Measurements from ENCODE around the gene ABCC11.
"Not testable (repeated sequence)": the region's sequence is repeated elsewhere in the genome, so short reads cannot be mapped to it uniquely, and the experiment has no call there.

ABCC11 gene

GRCh38 chr16:48197294-48197693 lies 50.0 kb downstream of the ABCC11 start:
- DNase-seq: no peak

- DNase-seq: peak; percentile 12 to 24 (median 19)
These were observed 52.3 kb downstream of the ABCC11 start for GRCh38 chr16:48194828-48195556.

GRCh38 chr16:48193846-48194245 lies 53.5 kb downstream of the ABCC11 start:
- no peak for DNase-seq

DNA sequence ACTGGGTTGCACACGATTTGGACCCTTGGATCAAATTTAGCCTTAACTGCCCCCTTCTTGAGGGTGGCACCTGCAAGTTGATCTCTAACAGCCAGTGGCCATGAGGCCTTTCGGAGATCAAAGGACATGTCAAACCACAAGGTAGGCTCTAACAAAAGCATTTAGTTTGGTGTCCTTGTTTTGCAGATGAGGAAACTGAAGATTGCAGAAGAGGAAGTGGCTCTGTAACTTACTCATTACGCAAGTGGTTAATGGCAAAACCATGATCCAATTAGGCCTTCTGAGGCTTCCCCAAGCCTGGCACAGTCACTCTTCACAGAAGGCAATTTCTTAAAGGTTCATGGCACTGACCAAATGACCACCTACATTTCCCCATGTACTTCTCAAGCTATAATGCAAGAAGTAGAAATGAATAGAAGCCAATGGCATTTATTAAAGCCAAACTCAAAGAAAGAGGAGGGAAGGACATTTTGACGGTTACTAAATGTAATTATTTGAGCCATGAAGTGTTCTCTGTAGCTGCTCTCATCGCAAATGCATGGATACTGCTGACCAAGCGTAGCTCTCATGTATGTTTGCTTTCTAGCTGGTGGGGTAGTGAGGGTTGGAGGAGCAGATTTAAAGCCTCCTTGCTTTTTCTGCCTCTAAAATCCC lies 58.8 kb downstream of the ABCC11 start:
- DNase-seq: peak; percentile 79 to 93 (median 93)

DNA sequence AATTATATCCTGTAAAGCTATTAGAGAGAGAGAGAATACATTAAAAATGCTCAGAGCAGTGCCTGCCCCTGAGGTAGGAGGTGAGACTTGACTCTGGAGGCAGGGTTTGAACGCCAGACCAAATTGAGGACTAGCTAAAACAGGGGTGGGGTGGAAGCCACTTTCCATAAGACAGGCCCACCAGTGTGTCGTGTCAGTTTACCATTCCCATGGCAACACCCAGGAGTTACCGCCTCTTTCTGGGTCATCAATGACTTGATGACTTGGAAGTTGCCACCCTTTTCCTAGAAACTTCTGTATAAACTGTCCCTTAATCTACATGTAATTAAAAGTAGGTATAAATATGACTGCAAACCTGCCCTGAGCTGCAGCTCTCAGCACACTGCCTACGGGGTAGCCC lies 59.6 kb downstream of the ABCC11 start:
- peak in 1 of 3 donors; percentile 20 for DNase-seq

GRCh38 chr16:48184681-48185080 lies 62.7 kb downstream of the ABCC11 start:
- no peak for DNase-seq

DNA sequence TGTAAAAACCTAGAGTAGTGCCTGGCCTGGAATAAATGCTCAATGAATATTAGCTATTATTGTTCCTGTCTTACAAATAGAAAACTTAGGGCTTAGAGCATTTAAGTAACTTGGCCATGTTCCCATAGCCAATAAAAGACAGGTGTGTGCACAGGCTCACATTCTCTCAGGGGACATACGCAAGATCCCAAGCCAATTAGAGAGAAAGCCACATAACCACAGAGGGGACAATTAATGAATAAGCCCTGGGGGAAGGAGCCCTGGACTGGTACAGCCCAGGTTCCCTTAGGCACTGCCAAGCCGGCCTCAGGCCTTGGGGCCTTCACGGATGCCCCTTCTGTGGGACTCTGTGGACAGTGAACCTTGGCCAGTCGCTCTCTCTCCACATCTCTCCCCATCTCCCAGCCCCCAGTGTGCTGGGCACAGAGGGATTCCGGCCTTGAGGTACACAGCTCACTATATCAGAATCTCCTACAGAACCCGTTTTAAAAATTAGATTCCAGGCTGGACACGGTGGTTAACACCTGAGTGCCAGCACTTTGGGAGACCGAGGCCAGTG lies 64.3 kb downstream of the ABCC11 start:
- DNase-seq: no peak

DNA sequence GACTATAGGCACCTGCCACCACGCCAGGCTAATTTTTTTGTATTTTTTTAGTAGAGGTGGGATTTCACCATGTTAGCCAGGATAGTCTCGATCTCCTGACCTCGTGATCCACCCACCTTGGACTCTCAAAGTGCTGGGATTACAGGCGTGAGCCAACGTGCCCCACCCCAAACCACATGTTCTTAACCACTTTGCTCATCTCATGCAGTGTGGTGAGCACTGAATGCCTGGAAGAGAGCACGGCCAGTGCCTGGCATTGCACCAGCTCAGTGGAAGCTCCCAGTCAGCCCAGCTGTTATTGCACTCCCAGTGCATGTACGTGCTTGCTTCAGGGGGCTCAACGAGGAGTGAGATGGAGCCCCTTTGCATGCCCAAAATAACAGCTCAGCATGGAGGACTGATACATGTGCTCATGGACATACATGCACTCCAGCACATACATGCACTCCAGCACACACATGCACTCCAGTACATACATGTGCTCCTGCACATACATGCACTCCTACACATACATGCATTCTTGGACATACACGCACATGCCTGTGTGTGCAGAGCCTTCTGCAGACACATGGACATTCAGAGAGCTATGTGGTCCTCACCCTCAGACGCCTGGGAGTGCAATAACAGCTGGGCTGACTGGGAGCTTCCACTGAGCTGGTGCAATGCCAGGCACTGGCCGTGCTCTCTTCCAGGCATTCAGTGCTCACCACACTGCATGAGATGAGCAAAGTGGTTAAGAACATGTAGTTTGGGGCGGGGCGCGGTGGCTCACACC lies 65.4 kb downstream of the ABCC11 start:
- not testable (repeated sequence) for DNase-seq

DNA sequence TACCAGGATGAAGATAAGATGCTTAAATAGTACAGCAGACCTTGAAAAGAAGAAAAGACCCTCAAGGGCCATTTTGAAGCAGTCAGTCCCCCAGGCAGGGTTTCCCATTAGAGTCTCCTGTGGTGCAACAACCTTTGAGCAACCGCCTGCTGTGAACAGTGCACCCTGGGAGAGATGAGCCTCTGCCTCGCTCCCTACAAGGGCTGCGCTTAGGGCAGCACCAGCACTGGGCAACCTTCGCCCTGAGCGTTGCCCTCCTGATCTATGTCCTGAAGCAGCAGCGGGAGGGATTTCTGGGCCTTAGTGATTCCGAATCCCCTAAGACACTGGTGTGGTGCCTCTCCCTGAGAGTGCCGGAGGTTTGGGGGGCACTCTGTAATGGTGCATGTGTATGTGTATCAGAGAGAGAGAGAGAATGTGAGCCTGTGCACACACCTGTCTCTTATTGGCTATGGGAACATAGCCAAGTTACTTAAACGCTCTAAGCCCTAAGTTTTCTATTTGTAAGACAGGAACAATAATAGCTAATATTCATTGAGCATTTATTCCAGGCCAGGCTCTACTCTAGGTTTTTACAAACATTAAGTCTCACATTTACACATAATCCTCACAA lies 66.4 kb downstream of the ABCC11 start:
- DNase-seq: no peak

GRCh38 chr16:48176635-48177408 lies 70.5 kb downstream of the ABCC11 start:
- no peak for DNase-seq

DNA sequence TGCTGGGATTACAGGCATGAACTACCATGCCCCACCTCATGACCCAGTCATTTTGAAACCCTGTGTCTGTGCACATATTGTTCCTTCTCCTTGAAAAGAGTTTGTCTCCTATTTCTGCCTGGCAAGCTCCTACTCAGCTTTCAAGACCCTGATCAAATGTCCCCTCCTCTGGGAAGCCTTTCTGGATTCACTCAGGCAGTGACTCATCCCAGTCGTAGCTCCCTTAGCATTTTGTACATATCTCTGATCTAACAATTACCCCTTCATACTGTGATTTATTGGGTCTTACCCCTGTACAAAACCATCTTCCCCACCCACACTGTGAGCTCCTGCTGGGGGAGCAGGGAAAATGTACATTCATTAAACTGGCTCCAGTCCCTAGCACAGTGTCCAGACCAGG lies 73.5 kb downstream of the ABCC11 start:
- no peak for DNase-seq

- DNase-seq: no peak
These were observed 74.7 kb downstream of the ABCC11 start for GRCh38 chr16:48172682-48173081.

GRCh38 chr16:48169896-48170295 lies 77.4 kb downstream of the ABCC11 start:
- no peak for DNase-seq

DNA sequence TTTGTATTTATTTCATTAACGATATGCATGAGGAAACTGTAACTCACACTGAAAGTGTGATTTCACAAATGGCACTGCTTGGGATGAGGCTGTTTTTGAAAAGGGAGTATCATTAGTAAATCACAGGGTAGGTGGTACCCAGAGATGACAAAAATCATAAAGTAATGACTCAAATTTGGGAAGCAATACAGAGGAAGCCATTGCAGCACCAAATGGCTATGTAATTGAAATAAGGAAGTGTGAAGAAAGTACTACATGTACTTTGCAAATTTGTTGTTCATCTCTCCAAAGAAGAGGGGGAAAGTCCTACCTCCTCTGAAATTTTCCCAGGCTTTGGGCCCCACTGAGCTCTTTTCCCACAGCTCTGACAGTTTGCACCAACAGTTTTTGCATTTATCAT lies 79.3 kb downstream of the ABCC11 start:
- peak; percentile 32 to 73 (median 64) for DNase-seq

GRCh38 chr16:48166617-48167016 lies 80.7 kb downstream of the ABCC11 start:
- not testable (repeated sequence) for DNase-seq

DNA sequence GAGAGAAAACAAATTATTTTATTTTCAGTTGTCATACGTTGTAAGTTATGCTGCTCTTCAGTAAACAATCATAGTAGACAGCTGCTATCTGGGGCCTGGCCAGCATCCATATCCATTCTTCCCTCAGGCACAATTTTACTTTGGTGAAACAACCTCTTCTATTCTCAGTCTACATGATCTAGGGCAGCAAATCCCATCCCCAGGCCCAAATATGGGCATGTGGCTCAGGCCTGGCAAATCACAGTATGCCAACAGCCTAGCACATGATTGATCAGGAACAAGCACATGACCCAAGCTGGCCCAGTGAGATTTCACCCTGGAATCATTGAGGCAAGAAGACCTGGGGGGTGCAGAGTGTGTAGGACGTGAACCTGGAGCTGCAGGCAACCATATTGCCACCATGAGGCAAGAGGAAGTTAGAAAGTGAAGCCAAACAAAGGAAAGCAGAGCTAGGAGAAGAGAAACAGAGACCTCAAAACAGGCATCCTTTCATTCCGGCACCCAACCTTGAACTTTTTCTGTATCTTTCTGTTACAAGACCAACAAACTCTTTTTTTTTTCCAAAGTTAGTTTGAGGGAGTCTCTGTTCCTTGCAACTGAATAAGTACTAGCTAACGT lies 81.3 kb downstream of the ABCC11 start:
- no peak for DNase-seq

DNA sequence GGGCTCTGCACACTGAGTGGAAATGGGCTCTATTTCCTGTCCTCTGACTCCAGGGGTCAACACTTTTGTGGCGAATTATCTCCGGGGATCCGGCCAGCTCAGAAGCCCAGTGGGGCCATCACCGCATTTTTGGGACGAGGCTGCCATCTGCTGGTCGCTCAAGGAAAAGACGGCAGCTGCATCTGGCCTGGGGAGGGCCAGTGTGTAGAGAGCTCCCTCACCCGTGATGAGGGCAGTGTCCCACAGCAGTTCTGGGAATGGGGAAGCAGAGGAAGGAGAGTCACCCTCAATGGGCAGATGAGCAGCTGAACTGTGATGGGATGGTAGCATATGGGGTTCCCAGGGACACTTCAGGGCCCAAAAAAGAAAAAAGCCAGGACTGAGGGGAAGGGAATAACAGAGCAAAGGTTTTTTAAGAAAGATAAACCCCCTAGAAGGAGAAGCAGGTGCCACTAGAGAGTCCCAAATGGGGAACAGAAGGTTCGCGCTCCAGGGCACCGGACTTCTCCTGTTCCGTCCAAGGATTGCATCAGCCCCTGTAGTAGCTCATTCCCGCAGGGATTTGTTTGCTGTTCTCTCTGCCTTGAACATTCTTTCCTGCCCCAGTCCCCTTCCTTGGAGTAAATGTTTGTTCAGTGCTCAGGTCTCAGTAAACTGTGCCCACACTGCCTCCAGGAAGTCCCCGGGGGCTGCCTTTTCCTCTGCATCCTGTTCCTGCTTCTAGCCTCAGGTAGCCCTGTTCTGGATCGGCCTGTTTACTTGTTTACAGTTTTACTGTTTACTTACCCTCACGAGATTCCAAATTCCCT lies 82.2 kb downstream of the ABCC11 start:
- DNase-seq: peak; percentile 89 to 90 (median 89)

DNA sequence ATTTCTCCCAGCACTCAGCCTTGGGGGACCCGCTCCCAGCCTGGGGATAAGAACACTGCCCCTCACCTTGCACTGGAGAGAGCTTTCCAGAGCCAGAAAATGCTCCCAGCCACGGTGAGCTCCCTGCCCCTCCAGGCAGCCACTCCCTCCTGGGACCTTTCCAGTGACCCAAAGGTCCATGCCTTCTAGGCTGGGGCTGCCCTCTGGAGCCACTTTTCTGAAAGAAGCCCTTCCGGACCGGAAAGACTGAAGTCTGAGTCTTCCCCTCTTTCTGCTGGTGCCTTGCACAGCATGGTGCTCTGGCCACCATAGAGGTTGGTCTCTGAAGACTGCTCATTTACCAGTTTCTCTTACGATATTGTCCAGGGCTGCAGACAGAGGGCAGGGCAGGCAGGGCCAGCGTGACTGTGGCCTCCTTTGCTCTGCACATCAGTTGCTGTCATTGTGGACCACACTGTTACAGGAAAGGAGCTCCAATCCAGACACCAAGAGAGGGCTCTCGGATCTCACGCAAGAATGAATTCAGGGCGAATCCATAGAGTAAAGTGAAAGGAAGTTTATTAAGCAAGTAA lies 84.4 kb downstream of the ABCC11 start:
- DNase-seq: no peak

DNA sequence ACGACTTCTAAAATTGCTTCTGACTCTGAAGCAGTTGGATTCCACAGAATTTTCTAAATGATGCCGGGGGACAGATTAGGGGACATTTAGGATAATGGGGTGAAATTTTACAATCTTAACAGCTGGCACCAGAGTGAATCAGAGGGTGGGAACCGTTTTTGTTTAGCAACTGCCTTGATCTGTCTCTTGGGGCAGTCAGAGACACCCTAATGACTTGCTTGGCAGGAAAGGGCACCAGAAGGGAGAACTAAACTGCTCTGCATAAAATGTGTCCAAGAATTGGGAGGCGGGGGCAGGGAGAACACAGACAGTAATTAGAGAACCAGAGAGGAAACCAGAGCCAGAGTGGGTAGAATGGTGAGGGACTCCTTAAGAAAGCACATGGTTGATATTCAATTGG lies 85.4 kb downstream of the ABCC11 start:
- DNase-seq: no peak

DNA sequence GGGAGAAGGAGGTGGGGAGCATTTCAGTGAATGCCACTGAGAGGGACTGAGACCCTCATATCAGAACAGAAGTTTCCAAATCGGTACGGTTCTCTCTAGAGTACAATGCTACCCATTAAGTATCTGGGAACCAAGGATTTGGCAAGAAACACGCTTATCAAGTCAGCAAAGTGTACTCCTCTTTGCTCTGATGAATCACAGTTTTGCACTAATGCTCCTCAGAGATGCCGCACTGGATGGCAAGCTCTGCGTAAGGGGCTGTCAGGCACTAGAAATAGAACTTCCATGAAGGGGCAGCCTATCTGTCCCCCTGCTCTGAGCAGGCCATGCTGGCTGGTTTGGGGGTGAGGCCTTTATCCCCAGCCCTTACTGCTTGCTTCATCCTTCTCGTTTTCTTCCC lies 86.8 kb downstream of the ABCC11 start:
- no peak for DNase-seq

All from suppressor macrophage treated with lipopolysaccharide for 1 hour (primary cell).